CD4-positive, alpha-beta T cell treated with Interleukin-4 for 1 hour (primary cell): ENCODE results near the gene CHD5.

Source experiments
- DNase-seq, 2 donors: peaks; one replicate each; pipeline ENCODE4 v3.0.0-alpha.2; 2020 to 2022

CHD5 gene

DNA sequence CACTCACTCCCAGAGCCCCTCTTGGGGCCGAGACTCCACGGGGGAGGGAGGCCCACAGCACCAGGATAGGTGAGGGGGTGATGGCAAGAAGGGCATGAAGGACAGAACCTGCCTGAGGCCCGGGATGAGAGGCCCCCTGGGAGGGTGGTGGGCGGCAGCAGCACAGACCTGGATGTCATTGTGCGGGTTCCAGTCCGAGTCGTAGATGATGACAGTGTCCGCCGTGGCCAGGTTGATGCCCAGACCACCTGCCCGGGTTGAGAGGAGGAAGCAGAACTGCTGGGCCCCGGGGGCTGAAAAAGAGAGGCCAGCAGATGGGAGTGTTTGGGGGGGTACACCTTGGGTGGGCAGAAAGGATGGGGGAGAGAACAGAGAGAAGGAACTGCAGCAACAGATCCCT, 50.1 kb downstream of the CHD5 start:
- no peak for DNase-seq

DNA sequence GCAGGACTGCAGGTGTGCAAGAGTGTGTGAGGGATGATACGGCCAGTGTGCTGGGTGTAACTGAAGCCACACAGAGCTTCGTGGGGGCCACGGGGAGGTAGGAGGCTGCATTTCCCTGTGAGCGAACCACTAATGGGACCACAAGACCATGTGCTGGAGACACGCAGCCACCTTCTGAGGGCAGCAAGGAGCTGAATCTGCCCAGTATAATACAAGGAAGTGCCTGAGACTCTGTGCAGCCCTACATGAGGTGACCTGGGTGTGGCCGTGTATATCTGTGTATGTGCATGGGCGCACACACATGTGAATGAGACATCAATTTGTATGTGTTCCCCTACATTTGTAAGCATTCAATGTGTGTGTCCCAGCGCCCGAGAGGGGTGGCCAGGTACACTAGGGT, 50.8 kb downstream of the CHD5 start:
- no peak for DNase-seq

DNA sequence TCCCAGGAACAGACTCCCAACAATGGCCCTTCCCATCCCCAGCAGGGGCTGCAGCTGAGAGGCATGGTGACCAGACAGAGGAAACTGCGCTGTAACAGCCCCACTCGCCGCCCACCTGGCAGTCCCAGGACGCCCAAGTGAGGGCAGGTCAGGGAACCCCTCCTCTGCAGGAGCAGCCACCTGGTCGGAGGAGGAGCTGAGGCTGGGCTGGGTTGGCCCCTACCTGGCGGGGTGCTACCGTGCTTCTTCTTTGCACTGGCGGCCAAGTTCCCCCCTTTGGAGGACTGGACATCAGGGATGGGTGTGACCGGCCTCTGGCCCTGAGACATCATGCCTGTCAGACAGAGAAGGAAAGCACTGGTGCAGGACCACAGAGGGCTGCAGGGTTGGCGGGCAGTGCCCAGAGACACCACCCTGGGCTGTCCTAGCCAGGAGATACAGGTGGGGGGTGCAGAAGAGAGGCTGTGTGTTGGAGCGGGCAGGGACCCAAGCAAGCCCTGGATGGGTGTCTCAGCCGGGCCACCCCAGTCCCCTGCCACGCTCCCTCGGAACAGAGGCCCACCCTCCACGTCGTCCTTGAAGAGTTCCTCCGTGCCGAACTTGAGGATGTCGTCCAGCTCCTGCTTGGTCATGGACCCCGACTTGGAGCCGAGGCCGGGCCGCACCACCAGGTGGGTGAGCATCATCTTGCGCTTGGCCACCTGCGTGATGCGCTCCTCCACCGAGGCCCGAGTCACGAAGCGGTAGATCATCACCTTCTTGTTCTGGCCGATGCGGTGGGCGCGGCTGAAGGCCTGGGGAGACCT, 51.6 kb downstream of the CHD5 start:
- no peak for DNase-seq

DNA sequence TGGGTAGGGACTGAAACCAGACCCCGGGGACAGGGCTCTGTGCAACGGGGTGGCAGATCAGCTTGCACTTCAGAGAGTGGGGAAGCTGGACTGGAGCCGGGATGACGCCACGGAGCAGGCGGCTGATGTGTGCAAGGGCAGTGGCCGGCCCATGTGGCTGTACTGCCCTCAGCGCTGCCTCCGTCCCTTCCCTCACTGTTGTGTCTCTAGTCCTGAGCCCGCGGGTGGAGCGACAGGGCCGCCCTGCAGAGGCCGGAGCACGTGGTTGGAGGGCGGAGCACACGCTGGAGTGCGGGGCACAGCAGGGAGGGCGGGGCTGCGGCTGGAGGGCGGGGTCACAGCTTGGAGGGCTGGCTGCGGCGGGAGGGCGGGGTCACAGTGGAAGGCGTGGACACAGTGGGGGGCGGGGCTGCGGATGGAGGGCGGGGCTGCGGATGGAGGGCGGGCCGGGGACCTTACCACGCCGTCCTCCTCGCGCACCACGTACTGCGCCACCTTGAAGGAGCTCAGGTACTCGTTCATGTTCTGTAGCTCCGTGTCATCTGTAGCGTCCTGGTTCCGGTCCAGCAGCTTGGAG, 52.4 kb downstream of the CHD5 start:
- peak; percentile 77 to 78 for DNase-seq

DNA sequence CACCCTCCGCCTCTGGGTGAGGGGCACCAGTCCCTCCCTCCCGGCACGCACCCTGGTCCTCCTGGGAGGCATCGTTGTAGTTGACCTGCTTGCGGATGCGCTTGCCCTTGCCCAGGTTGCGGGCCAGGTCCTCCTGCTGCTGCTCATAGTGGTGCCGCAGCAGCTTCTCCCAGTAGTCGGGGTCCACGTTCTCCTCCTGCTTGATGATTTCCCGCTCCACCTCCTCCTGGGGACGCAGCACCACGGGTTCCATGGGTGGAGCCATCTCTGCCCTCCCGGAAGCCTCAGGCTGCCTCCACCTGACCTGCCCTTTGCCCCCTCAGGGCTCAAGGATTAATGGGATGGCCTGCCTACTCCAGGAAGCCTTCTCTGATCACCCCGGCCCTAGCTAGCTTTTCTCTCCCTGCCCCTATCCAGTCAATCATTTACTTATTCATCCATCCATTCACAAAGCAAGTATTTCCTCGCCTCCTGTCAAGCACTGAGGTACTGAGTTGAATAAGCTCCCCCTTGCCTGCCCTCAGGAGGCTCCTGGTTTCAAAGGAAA, 53.5 kb downstream of the CHD5 start:
- DNase-seq = no peak

DNA sequence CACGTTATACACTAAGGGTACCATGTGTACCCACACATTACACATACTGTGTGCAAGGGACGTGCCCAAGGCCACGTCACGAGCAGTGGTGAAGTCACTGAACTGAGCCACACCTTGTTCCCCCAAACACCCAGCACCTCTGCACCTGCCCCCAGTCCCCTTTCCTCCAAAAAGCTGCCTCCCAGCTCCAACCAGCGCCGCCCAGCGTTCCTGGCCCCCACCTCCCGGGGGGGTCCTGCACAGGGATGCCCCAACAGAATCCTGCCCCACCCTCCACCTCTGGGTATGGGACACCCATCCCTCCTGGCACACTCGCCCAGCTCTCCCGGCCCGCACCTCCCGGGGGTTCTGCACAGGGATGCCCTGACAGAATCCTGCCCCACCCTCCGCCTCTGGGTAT, 54.1 kb downstream of the CHD5 start:
- DNase-seq = no peak

DNA sequence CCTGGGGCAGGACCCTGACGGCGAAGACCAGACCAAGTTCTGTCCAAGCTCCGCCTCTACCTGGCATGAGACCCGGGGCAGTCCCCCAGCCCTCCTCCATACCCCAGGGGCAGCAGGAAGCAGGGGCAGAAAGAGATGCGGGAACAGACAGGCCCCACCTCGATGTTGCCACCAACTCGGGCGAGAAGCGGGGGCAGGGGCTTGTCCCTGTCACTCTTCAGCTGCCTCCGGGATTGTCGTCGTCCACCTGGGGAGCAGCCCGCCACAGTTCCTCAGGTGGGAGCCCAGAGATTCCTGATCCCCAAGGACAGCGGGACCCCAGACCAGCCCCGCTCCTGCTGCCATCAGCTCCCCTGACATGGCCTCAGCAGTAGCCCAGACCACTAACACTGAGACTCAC, 54.8 kb downstream of the CHD5 start:
- no peak for DNase-seq

DNA sequence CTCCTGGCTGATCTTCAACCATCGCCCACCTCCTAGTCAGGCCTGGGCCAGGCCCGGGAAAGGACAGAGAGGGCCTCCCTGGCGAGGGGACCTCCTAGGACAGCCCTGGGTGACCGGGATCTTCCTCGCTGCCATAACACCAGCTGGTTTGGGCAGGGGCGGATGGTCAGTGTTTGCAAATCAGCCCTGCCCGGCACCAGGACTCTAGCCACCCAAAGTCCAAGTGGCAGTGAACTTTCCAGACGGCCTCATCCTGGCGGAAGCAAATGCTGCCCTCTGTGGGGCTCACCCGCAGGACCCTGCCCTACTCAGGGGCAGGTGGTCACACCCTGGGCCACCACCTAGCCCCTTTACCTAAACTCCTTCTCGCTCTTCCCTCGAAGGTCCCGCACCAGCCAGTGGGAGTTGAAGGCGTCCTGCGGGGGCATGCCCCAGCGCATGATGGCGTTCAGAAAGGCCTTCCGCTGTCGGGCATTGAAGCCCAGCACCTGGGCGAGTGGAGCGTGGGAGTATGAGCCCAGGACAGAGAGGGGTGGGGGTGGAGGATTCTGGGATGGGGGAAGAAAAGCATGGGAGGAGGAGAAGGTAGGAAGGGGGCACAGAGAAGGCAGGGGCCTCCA, 55.3 kb downstream of the CHD5 start:
- DNase-seq = no peak

DNA sequence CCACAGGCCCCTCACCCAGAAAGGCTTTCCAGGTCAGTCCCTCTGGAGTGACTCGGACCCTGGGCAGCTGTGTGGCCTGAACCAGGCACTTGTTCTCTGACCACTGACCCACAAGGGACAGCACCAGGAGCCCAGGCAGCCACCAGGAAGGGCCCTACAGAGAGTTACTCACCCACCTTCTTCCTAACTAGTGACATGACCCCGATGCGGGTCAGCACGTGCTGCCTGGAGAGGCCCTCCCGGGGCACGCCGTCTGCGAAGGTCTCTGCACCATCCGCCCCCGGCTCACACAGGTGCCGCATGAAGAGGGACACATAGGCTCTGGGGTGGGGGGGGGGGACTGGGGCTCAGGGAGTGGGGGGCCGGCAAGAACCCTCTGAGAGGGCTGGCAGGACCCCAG, 55.8 kb downstream of the CHD5 start:
- no peak for DNase-seq

DNA sequence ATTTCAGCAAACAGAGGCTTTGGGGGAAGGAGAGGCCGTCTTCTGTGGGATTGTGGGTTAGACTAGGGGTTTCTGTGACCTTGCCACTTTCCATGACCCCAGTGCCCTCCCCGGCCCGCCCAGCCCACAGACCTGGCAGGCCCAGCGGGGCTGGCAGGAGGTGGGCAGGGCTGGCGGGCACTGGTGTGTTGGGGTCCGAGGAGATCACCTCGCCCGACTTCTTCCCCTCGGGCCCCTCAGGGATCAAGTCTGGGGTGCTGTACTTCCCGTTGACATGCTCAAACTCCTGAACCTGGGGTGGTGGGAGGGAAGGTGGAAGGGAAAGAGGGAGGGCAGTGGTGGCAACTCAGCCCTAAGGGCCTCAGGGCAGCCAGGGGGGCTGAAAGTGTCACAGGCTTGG, 56.3 kb downstream of the CHD5 start:
- DNase-seq = no peak

DNA sequence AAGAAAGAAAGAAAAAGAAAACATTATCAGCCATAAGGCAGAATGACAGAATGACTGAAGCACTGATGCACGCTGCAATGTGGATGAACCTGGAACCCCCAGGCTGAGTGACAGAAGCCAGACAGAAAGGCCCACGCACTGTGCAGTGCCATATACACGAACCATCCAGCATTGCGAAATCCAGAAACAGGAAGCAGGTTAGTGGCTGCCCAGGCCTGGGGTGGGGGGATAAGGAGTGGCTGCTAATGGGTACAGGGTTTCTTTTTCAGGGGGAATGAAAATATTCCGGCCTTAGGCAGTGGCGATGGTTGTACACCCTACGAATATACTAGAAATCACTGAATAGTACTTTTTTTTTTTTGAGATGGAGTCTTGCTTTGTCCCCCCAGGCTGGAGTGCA, 57.0 kb downstream of the CHD5 start:
- no peak for DNase-seq

DNA sequence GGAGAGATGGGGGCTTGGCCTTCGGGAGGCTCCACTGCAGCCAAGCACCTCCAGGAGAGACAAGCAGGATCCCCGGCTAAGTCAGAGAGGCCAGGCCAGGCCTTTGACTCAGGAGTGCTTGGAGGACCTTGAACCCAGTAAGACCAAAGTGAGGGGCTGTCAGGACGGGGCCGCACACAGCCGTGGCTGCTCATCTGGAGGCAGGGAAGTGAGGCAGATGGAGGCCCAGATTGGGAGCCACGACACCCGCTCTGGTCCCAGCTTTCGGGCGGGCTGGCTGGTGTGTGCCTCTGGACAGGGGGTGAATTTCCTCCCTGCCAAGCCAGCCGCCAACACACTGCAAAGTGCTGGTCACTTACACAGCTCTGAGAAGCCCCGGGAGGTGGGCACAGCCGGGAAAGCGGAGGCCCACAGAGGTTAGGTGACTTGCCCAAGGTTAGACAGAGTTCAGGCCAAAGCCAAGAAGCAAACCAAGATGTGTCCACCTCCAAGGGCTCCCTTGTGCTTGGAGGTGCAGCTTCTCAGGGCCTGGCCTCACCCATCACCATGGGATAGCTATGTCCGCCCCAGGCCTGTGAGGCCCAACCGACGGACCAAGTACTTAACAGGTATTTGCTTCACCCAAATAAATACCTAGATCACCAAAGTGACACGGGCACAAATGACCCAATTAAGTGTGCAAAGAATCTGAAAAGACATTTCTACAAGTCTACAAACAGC, 58.3 kb downstream of the CHD5 start:
- no peak for DNase-seq

DNA sequence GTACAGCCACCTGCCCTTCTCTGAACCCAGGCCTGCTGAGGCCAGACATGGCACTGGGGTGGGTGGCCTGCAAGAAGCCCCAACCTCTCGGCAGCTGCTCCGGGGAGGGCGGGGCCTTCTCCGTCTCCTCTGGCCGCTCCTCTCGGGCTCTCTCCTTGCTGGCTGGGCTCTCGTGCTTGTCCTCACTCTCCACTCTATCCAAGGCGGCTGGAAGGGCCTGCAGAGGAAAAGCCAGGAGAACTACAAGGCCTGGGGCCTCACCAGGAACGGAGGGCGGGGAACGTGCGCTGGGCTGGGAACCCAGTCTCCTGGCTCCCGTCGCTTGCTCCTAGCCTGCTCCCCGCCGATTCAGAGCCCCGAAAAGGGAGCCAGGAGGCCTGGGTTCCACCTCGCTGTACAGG, 59.1 kb downstream of the CHD5 start:
- DNase-seq = no peak

DNA sequence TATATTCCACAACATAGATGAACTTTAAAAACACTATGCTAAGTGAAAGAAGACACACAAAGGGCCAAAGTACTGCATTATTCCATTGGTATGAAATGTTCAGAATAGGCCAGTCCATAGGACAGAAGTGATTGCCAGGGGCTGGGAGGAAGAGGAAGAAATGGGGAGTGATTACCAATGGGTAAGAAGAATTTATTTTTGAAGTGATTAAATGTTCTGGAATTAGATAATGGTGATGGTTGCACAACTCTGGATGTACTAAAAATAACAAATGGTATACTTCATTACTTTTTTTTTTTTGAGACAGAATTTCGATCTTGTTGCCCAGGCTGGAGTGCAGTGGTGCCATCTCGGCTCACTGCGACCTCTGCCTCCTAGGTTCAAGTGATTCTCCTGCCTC, 61.7 kb downstream of the CHD5 start:
- no peak for DNase-seq

DNA sequence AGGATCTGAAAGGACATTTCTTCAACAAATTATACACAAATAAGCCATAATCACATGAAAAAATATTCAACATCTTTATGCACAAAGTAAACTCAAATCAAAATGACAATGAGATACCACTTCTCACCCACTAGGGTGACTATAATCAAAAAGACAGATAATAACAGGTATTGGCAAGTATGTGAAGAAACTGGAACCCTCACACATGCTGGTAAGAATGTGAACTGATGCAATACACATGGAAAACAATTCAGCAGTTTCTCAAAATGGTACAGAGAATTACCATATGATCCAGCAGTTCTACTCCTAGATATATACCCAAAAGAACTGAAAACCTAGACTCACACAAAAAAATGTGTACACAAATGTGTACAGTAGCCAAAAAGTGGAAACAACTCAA, 62.5 kb downstream of the CHD5 start:
- DNase-seq = no peak

DNA sequence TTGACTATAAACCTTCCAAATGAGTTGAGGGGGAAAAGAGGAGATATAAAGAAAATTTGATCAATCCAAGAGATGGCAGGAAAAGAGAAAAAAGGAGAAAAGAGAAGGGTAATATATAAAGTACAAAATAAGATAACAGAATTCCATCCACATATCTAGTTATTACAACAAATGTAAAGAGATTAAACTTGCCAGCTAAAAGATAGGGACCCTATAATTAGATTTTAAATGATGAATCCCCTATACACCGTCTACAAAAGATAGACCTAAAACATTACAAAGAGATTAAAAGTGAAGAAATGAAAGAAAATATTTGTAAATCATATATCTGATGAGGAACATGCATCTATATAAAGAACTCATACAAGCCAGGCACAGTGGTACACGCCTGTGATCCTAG, 63.1 kb downstream of the CHD5 start:
- DNase-seq = no peak

DNA sequence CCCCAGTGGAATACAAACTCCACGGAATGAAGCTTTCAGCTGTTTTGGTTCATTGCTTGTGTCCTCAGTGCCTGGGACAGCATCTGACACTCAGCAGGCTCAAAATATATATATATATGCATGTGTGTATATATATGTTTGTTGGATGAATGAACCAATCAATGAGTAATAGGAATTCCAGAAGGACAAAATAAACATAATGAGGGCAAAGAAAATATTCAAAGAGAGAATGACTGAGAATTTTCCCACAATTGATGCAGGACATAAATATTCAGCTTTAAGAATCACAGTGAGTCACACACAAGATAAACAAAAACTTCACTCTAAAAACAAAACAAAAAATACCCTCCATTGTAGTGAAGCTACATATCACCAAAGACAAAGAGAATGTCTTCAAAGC, 64.0 kb downstream of the CHD5 start:
- no peak for DNase-seq

DNA sequence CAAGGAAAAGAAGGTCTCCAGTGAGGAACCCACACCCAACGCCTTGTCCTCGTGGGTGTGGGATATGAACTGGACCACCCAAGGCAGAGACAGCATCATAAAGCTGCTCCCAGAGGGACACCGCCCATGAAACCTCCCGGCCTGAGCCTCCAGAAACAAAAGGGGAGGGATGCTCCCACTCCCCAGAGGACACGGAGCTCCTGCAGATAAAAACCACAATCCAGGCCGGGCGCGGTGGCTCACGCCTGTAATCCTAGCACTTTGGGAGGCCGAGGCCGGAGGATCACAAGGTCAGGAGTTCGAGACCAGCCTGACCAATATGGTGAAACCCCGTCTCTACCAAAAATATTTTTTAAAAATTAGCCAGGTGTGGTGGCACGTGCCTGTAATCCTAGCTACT, 66.4 kb downstream of the CHD5 start:
- no peak for DNase-seq

DNA sequence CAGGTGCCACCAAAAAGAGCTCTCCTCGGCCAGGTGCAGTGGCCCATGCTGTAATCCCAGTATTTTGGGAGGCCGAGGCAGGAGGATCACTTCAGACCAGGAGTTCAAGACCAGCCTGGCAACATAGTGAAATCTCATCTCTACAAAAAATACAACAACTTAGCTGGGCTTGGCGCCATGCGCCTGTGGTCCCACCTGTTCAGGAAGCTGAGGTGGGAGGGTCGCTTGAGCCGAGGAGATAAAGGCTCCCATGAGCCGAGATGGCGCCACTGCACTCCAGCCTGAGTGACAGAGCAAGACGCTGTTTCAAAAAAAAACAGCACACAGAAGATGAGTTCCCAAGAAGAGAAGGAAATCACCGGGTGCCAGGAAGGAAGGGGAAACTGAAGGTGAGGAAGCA, 67.0 kb downstream of the CHD5 start:
- no peak for DNase-seq

DNA sequence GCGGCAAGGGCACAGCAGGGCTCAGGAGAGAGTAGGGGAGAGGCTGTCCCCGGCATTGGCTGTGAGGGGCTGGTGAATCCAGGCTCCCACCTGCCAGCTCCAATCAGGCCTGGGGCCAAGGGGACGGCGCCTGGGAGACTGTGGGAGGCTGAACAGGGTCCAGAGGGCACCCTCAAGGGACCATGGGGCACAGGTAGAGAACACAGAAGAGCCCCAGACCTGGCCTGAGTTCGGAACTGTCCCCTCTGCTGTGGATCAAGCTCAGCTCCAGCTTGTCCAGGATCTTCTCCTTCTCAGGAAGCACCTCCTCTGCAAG, 67.5 kb downstream of the CHD5 start:
- DNase-seq = no peak

DNA sequence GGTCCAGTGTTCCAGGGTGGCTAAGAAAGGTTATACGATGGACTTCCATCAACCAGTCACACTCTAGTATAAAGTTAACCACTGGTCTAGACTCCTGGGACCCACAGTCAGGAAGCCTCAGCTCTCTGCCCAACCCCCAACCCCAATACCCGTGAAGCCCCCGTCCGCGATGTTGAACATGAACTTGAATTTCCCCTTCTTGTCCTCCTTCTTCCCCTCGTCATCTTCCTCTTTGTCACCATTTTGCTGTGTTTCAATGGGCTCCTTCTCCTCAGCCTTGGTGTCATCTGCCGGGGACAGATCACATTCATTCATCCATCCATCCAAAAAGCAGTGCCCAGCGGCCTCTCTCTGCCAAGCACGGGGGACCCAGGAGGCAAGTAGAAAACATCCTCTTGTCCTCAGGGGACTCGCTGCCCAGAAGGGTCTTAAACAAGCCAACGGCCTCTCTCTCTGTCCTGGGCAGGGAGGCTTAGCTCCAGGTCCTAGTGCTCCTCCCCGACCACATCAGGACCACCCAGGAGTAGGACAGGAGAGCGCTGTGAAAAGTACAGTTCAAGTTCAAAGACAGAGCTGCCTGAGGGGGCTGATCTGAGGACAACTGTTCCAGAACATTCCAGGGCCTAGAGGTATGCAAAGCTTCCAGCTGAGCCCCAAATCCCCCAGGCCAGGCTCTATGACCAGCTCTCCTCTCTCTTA, 68.0 kb downstream of the CHD5 start:
- no peak for DNase-seq

DNA sequence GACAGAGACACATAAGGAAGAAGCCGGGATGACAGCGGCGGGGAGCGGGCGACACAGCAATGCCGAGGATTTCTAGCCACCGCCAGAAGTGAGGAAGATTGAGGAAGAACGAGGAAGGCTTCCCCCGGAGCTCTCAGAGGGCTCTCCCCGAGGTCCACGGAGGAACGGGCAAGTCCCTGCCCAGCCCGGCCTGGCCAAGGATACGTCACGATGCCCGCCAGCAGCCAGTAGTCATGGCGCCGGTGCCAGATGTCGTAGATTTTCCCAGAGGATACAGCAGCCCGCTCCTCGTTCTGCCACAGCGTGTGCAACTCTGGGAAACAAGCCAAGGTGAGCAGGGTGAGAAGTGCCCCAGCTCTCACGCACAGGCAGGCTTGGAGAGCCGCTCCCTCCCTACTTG, 68.5 kb downstream of the CHD5 start:
- no peak for DNase-seq

DNA sequence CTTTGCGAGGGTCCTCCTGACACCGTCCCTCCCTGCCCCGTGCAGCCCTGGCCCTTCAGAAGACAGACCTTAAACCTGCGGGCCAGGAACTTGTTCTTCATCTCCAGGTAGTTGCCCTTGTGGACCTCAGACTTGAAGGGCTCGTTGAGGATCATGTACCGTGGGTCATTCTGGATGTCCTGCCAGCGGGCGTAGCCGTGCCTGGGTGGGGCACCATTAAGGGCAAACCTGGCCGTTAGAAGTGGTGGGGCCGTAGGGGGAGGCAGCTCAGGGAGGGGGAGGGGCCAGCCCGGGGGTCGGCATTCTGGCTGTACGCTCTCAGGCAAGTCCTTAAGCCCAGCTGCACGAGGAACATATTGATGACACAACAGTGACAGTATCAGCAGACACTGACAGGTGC, 69.8 kb downstream of the CHD5 start:
- no peak for DNase-seq
